ENCODE results near the gene ZNF207.
"Not testable (repeated sequence)": the region's sequence is repeated elsewhere in the genome, so short reads cannot be mapped to it uniquely, and the experiment has no call there.

Gene ZNF207

DNA sequence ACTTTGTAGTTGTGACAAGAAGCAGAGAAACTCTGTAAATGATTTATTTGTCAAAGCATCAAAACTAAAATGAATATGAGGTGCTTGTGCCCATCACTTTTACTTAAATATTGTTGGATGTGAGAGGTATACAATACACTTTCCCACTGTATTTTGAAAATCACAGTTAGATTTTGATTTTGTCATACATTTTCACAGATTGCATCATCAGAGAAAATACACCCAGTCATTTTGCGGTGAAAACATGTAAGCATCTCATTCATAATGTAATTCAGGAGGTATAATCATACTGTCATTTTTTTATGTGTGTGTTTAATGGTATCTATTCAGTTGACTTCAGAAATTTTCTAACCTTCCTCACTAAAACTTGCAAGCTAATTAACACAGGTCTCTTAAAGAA lies 11.3 kb downstream of the ZNF207 start:
- TF ChIP-seq, protein P1, sequence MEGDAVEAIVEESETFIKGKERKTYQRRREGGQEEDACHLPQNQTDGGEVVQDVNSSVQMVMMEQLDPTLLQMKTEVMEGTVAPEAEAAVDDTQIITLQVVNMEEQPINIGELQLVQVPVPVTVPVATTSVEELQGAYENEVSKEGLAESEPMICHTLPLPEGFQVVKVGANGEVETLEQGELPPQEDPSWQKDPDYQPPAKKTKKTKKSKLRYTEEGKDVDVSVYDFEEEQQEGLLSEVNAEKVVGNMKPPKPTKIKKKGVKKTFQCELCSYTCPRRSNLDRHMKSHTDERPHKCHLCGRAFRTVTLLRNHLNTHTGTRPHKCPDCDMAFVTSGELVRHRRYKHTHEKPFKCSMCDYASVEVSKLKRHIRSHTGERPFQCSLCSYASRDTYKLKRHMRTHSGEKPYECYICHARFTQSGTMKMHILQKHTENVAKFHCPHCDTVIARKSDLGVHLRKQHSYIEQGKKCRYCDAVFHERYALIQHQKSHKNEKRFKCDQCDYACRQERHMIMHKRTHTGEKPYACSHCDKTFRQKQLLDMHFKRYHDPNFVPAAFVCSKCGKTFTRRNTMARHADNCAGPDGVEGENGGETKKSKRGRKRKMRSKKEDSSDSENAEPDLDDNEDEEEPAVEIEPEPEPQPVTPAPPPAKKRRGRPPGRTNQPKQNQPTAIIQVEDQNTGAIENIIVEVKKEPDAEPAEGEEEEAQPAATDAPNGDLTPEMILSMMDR (IDR thresholded peaks at IDR 0.05; ENCODE audit: low read depth, low read length): no peak
- no peak for DNase-seq (ENCODE audit: extremely low read depth, low read depth)

DNA sequence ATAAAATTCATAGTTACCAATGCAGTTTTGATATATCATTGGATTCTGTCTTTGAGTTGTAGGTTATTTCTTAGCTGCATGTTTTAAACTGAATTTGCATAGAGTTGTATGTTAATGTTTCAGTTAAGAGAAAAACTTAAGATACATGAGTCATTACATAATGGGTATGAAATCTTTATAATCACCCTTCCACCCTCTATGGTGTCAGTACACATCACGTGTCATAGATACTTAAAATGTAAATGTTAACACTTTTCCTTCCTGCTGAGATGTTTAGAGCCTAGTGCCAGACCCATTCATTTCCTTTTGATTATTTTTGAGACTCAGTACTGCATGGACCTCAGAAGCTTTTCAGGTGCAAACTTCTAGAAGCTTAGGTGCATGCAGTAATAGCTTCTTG lies 20.5 kb downstream of the ZNF207 start:
- TF ChIP-seq, protein P1 (IDR thresholded peaks at IDR 0.05; ENCODE audit: low read depth, low read length): no peak
- DNase-seq (ENCODE audit: extremely low read depth, low read depth): no peak

DNA sequence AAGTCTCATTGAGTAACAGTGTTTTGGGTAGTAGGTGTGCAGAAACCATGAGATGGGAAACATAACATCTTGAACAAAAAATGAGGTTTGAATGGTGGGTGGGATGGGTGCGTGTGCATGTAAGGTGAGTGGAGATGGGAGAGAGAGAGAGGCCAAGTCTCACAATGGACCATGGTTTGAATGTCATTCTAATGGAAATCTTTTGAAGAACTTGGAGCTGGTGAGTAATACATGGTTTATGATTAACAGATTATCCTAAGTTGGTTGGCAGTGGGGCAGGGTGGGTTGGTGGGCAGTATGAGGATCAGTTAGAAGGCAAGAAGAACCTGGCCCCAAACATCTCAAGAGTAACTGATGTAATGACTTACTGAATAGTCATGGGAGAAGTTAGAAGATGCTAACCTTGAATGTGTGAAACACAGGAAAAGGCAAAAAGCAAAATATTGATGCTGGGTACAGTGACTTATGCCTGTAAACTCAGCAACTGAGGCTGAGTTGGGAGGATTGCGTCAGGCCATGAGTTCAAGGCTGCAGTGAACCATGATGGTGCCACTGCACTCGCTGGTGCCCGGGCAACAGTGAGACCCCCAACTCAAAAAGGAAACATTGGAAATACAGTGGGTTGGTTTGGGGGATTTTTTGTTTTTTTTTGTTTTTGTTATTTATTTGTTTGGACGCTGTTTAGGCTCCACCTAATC lies 32.7 kb downstream of the ZNF207 start:
- TF ChIP-seq, protein P1 (IDR thresholded peaks at IDR 0.05; ENCODE audit: low read depth, low read length): no peak
- DNase-seq (ENCODE audit: extremely low read depth, low read depth): no peak

DNA sequence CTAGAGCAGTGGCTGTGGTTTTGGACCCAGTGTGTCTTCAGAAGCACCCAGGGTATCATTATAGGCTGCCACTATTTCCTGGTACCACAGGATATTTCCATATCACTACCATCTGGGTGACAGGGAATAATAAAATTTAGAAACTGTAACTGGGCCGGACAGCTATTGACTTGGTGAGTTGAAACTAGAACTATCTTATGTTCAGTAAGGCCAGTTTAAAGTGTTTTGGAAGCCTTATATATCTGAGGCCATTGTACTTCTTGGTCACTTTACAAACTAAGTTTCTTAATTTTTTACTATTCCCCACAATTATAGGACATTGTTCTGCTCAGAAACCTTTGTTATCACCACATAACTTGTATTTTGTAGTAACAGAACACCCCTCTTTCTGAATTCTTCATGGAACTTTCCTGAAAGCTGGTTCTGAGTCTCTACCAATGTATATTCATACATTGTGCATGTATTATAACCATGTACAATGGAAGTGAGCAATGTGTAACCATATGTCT lies 34.0 kb downstream of the ZNF207 start:
- DNase-seq (ENCODE audit: extremely low read depth, low read depth): no peak
- TF ChIP-seq, protein P1 (IDR thresholded peaks at IDR 0.05; ENCODE audit: low read depth, low read length): no peak

DNA sequence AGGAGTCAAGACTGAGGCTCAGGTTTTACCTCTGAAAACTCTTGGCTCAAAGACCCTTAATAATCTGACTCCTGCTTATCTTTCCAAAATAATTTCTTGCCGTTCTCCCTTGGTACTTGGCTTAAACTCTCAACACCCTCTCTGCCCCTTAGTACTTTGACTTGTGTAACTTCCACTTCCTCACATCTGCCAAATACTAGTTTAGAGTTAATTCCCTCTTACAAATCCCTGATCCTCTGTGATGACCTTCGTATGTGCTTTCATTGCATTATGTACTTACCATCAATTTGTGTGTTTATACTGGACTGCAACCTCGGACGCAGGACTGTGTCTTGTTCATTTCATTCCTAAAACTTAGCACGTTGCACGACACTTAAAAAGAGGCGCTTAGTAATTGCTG lies 35.2 kb downstream of the ZNF207 start:
- TF ChIP-seq, protein P1 (IDR thresholded peaks at IDR 0.05; ENCODE audit: low read depth, low read length): no peak
- DNase-seq (ENCODE audit: extremely low read depth, low read depth): no peak

DNA sequence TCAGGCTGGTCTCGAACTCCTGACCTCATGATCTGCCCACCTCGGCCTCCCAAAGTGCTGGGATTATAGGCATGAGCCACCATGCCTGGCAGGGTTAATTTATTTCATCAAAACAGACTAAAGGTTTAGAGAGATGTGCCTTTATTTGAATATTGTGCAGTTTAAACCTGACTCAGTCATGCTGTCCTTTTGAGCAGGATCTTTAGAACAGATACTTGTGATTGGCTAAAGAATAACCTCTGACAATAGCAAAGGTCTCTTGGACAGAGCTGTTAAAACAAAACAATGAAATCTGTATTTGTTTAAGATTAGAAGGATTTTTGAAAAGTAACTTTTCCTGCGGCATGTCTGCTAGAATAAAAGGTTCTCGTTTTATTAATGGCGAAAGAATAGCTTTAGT lies 36.0 kb downstream of the ZNF207 start:
- no peak for DNase-seq (ENCODE audit: extremely low read depth, low read depth)
- TF ChIP-seq, protein P1 (IDR thresholded peaks at IDR 0.05; ENCODE audit: low read depth, low read length): no peak

DNA sequence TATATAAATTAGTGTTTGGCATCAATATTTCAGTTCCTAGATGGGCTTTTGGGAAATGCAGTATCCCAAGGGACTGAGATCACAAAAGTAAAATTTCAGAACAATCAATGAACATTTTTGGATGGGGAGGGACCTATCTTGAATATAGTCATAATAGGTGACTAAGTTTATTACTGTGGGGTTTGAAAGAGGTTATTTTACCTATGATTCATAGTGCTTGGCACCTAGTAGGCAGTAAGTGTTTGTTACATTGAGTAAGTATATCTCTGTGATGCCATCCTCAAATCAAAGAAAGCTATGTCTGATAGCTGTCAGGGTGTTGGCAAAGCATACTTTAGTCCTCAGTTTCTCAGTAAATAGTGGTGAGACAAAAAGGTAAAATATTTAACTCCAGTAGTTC lies 36.9 kb downstream of the ZNF207 start:
- TF ChIP-seq, protein P1 (IDR thresholded peaks at IDR 0.05; ENCODE audit: low read depth, low read length): no peak
- DNase-seq (ENCODE audit: extremely low read depth, low read depth): no peak

DNA sequence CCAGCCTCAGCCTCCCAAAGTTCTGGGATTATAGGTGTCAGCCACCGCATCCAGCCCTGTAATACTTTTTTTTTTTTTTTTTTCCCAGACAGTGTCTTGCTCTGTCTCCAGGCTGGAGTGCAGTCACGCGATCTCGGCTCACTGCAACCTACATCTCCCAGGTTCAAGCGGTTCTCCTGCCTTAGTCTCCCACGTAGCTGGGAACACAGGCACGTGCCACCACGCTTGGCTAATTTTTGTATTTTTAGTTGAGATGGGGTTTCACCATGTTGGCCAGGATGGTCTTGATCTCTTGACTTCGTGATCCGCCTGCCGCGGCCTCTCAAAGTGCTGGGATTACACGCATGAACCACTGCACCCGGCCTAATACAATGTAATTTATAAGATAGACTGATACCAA lies 38.2 kb downstream of the ZNF207 start:
- not testable (repeated sequence) for DNase-seq (ENCODE audit: extremely low read depth, low read depth)
